GM12878 (cell line): ENCODE results near the gene SNCAIP. TPM values are rescaled to one million over a fixed set of nuclear protein-coding genes. Genes with fewer than 3 reads are reported as not detected.
A peak's percentile ranks its signal among the peaks of the same experiment; 100 is the strongest.

Experiments used
- ATAC-seq: fragments of 200-7000 bp; cut with Tn5 transposase; 3 replicates; pipeline ENCODE4 v1.9.1; 2020; ENCODE audit warnings: mild to moderate bottlenecking, moderate library complexity
- BruUV-seq: library from RNA; stranded (reverse); fragments of 400-500 nt; replicated peaks from 2 replicates; lab custom pipeline; 2021; lab: Mats Ljungman, UMichigan
- CTCF ChIA-PET: fragments of 300-600 bp; sonication (Branson Sonifier 250); formaldehyde crosslinking; extraction: SDS; loops from one replicate; lab custom pipeline; 2021; ENCODE audit warnings: inconsistent platforms; lab: Yijun Ruan, JAX
- POLR2A ChIA-PET: fragments of 350-600 bp; formaldehyde crosslinking; extraction: SDS; loops from one replicate; lab custom pipeline; 2021; ENCODE audit warnings: inconsistent platforms; lab: Charles Lee
- RAD21 ChIA-PET: fragments of 300-600 bp; sonication (Branson Sonifier 250); formaldehyde crosslinking; loops from one replicate; lab custom pipeline; 2023; ENCODE audit warnings: antibody characterized with exemption; ENCODE audit not compliant: unreplicated experiment; lab: Charles Lee
- SMC1A ChIA-PET: fragments of 300-600 bp; sonication (Branson Sonifier 250); formaldehyde crosslinking; loops from one replicate; lab custom pipeline; 2023; ENCODE audit not compliant: unreplicated experiment, uncharacterized antibody; lab: Charles Lee
- DNase-seq: peaks from one replicate; pipeline ENCODE4 v3.0.0-alpha.2; 2011; ENCODE audit warnings: low read depth, low spot score
- FAIRE-seq: peaks from 3 replicates; lab custom pipeline; 2011; peaks lifted over from hg19 to GRCh38; lab: Jason Lieb, UNC
- H2AFZ ChIP-seq: 2 replicates; pipeline ENCODE4 v1.6.0; 2011; ENCODE audit warnings: low read depth, low read length, control low read depth; ENCODE audit not compliant: control insufficient read depth
- H3K27ac ChIP-seq: 2 replicates; pipeline ENCODE4 v1.5.1; 2011; ENCODE audit warnings: control low read depth; ENCODE audit not compliant: control insufficient read depth, insufficient read depth
- H3K27me3 ChIP-seq, 2 experiments: replicated peaks in 1 of 2; 2 replicates each; pipeline versions ENCODE4 v1.6.0 to v1.6.1; 2011; ENCODE audit warnings: low read length in 1 of 2; ENCODE audit not compliant: control insufficient read depth in 2 of 2, insufficient read depth in 2 of 2
- H3K36me3 ChIP-seq, 2 experiments: 2 replicates each; pipeline ENCODE4 v1.5.1; 2011; ENCODE audit warnings: low read length in 1 of 2; ENCODE audit not compliant: control insufficient read depth in 2 of 2, insufficient read depth in 2 of 2
- H3K4me1 ChIP-seq: 2 replicates; pipeline ENCODE4 v1.6.1; 2011; ENCODE audit warnings: mild to moderate bottlenecking, low read length, moderate library complexity, mixed read lengths; ENCODE audit not compliant: control insufficient read depth, insufficient read depth
- H3K4me2 ChIP-seq: 2 replicates; pipeline ENCODE4 v1.6.0; 2011; ENCODE audit warnings: control low read depth; ENCODE audit not compliant: control insufficient read depth, insufficient read depth
- H3K4me3 ChIP-seq: fragments of 200-600 bp; sonication (generic); 2 replicates; pipeline ENCODE4 v1.5.1; 2016
- H3K79me2 ChIP-seq: 2 replicates; pipeline ENCODE4 v1.6.0; 2011; ENCODE audit warnings: low read length; ENCODE audit not compliant: control insufficient read depth, insufficient read depth
- H3K9ac ChIP-seq: 2 replicates; pipeline ENCODE4 v1.8.0; 2011; ENCODE audit warnings: low read length, control low read depth, mixed read lengths; ENCODE audit not compliant: control insufficient read depth, insufficient read depth
- H3K9me3 ChIP-seq: replicated peaks from 3 replicates; pipeline ENCODE4 v1.5.1; 2011; ENCODE audit warnings: mild to moderate bottlenecking, low read length; ENCODE audit not compliant: control insufficient read depth, insufficient read depth
- H4K20me1 ChIP-seq: 2 replicates; pipeline ENCODE4 v1.6.0; 2011; ENCODE audit not compliant: control insufficient read depth, insufficient read depth
- CBFB ChIP-seq: IDR thresholded peaks from 2 replicates; pipeline ENCODE4 v1.6.1; 2016; ENCODE audit warnings: antibody characterized with exemption, low read depth
- E2F8 ChIP-seq: fragments of 450-650 bp; IDR thresholded peaks from 2 replicates; pipeline ENCODE4 v1.6.1; 2018; ENCODE audit warnings: mild to moderate bottlenecking, low read depth, moderate library complexity; ENCODE audit not compliant: partially characterized antibody
- HDAC2 ChIP-seq: fragments of 200-600 bp; sonication (generic); IDR thresholded peaks from 2 replicates; pipeline ENCODE4 v1.6.1; 2017
- MTA3 ChIP-seq: IDR thresholded peaks from 2 replicates; pipeline ENCODE4 v1.6.1; 2012; ENCODE audit warnings: low read length, inconsistent platforms, borderline replicate concordance
- NFIC ChIP-seq: IDR thresholded peaks from 2 replicates; pipeline ENCODE4 v1.6.1; 2012; ENCODE audit warnings: low read depth, mild to moderate bottlenecking, inconsistent platforms, low read length, moderate library complexity
- NFYA ChIP-seq: IDR thresholded peaks from 2 replicates; pipeline ENCODE4 v1.6.1; 2011; ENCODE audit warnings: low read depth, mild to moderate bottlenecking, low read length, improper control_type of control experiment, borderline replicate concordance
- NFYB ChIP-seq: IDR thresholded peaks from 2 replicates; pipeline ENCODE4 v1.6.1; 2011; ENCODE audit warnings: low read depth, mild to moderate bottlenecking, low read length, improper control_type of control experiment, moderate library complexity; ENCODE audit not compliant: insufficient read depth
- PAX8 ChIP-seq: fragments of 450-650 bp; IDR thresholded peaks from 2 replicates; pipeline ENCODE4 v1.6.1; 2017; ENCODE audit warnings: mild to moderate bottlenecking, moderate library complexity
- POU2F2 ChIP-seq: IDR thresholded peaks from 3 replicates; pipeline ENCODE4 v1.6.1; 2011; ENCODE audit warnings: low read depth, mild to moderate bottlenecking, low read length, borderline replicate concordance
- RCOR1 ChIP-seq: conservative IDR thresholded peaks from 2 replicates; pipeline ENCODE4 v1.6.1; 2012; ENCODE audit warnings: low read depth, low read length, improper control_type of control experiment
- RUNX3 ChIP-seq: IDR thresholded peaks from 2 replicates; pipeline ENCODE4 v1.6.1; 2012; ENCODE audit warnings: low read length, inconsistent platforms
- WGBS: methylation state at CpG from one replicate; pipeline ENCODE4 v1.1.6; 2016; ENCODE audit warnings: low lambda C conversion rate; ENCODE audit not compliant: insufficient replicate concordance, insufficient coverage; ENCODE audit errors: missing lambda C conversion rate; 5-methylcytosine and 5-hydroxymethylcytosine counted together
- in situ Hi-C: fragments of 300-500 bp; cut with MboI; formaldehyde crosslinking; loops from 9 replicates; pipeline ENCODE4 v1.14.3; 2018; ENCODE audit warnings: mixed read lengths
- intact Hi-C: fragments of 100-400 bp; cut with micrococcal nuclease; formaldehyde crosslinking; loops from one replicate; pipeline ENCODE4 v1.14.2; 2022; ENCODE audit not compliant: unreplicated experiment
- polyA plus RNA-seq, 11 experiments: library from polyadenylated mRNA; depleted of rRNA in 4 of 11; unstranded in 6 of 11; stranded (reverse) in 5 of 11; fragments of >200 nt; fragmentation: Nextera tagmentation in 4 of 11; fragmentation: Illumina TruSeq in 1 of 11; extraction: Ambion mirVana in 4 of 11; extraction: Trizol in 1 of 11; gene quantifications; 1 replicate in 1 of 11; 2 replicates in 10 of 11; pipeline versions ENCODE4 v1.2.1 to v1.2.3, GENCODE V29; 2011 to 2016; ENCODE audit warnings: inconsistent platforms in 2 of 11, missing spikeins in 2 of 11, low read depth in 1 of 11
- total RNA-seq, 4 experiments: library from RNA; depleted of rRNA in 3 of 4; stranded (reverse); fragments of >200 nt in 3 of 4; fragmentation: Illumina TruSeq in 1 of 4; extraction: Trizol in 1 of 4; gene quantifications; 2 replicates each; pipeline versions ENCODE4 v1.2.1 to v1.2.3, GENCODE V29; 2013 to 2021
- TF ChIP-seq, protein P1 (sequence below): fragments of 450-650 bp; formaldehyde crosslinking; IDR thresholded peaks from 2 replicates; pipeline ENCODE4 v1.5.0; 2022; ENCODE audit warnings: mild to moderate bottlenecking, missing genetic modification characterization

SNCAIP gene
- total and polyA plus RNA-seq, 10 of the 15 experiments (the other 5 are each of a cell fraction or from before 2014, with no cell fraction given) = 0.03 to 0.62 (median 0.16) TPM; not detected in 1

DNA sequence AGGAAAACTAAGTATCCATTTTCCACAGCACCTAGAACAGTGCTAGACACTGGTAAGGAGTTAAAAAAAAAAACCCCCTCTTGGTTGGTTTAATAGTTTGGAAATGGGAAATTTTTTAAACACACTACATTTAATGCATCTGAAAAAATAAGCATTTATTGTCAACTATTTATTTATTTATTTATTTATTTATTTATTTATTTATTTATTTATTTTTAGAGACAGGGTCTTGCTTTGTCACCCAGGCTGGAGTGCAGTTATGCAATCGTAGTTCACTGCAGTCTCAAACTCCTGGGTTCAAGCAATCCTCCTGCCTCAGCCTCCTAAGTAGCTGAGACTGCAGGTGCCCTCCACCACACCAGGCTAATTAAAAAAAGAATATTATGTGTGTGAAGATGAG lies 51.6 kb downstream of the SNCAIP start (continued):
- no peak for TF ChIP-seq E2F8
- TF ChIP-seq NFYB = no peak
- TF ChIP-seq, all 136 proteins: peak for 0

- POLR2A ChIA-PET = no interaction called here
- H4K20me1 ChIP-seq = no peaks in the 10 kb centered on the region
- no peaks in the 10 kb centered on the region for H3K9me3 ChIP-seq
- intact Hi-C loops (no loop called here), in situ Hi-C loops (no loop called here)
- no TSS peak for BruUV-seq
- H3K27me3 ChIP-seq = no peaks in the 10 kb centered on the region
- H3K27ac ChIP-seq = no peak overlapping the region
- no peak for DNase-seq
- no peaks in the 10 kb centered on the region for H3K79me2 ChIP-seq
- no peak for FAIRE-seq
- no peak overlapping the region for H3K4me3 ChIP-seq
- H3K36me3 ChIP-seq = no peaks in the 10 kb centered on the region
- RAD21 ChIA-PET = no interaction called here
- no peak overlapping the region for H3K4me2 ChIP-seq
- WGBS = 20% methylated on average over 3 of the region's 3 CpGs
- H3K4me1 ChIP-seq = no peaks in the 10 kb centered on the region
- SMC1A ChIA-PET = interaction anchor here (0.9 to 1.1 kb wide), 2 partner anchors 47 to 62 kb away, joined by 3 to 5 read pairs; no protein-coding TSS in a partner anchor
- CTCF ChIA-PET = no interaction called here
- peak; percentile 71 for ATAC-seq
- H3K9ac ChIP-seq = no peak overlapping the region
- no peak overlapping the region for H2AFZ ChIP-seq
- TF ChIP-seq HDAC2 (no peak), CBFB (no peak), RUNX3 (peak; percentile 50; the same call in 1 of the 2 replicates), NFIC (peak; percentile 63; the same call in 1 of the 2 replicates), PAX8 (no peak), NFYA (no peak), RCOR1 (no peak), POU2F2 (0 out of 3 replicates have a peak, but pooled peaks have one; percentile 19), MTA3 (no peak)
- TF ChIP-seq, protein P1, sequence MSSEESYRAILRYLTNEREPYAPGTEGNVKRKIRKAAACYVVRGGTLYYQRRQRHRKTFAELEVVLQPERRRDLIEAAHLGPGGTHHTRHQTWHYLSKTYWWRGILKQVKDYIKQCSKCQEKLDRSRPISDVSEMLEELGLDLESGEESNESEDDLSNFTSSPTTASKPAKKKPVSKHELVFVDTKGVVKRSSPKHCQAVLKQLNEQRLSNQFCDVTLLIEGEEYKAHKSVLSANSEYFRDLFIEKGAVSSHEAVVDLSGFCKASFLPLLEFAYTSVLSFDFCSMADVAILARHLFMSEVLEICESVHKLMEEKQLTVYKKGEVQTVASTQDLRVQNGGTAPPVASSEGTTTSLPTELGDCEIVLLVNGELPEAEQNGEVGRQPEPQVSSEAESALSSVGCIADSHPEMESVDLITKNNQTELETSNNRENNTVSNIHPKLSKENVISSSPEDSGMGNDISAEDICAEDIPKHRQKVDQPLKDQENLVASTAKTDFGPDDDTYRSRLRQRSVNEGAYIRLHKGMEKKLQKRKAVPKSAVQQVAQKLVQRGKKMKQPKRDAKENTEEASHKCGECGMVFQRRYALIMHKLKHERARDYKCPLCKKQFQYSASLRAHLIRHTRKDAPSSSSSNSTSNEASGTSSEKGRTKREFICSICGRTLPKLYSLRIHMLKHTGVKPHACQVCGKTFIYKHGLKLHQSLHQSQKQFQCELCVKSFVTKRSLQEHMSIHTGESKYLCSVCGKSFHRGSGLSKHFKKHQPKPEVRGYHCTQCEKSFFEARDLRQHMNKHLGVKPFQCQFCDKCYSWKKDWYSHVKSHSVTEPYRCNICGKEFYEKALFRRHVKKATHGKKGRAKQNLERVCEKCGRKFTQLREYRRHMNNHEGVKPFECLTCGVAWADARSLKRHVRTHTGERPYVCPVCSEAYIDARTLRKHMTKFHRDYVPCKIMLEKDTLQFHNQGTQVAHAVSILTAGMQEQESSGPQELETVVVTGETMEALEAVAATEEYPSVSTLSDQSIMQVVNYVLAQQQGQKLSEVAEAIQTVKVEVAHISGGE (CRISPR knock-in tag) = no peak
Measured at GRCh38 chr5:122366501-122366900, 54.5 kb downstream of the SNCAIP start.
